Mesothelial cell of epicardium (in vitro differentiated cells): Measurements from ENCODE around the gene CNIH3. TPM values are rescaled to one million over a fixed set of nuclear protein-coding genes. Genes with fewer than 3 reads are reported as not detected.

Source experiments
- DNase-seq, 2 experiments: peaks; one replicate each; pipeline ENCODE4 v3.0.0; 2021; ENCODE audit warnings: low spot score in 2 of 2; ENCODE audit not compliant: unreplicated experiment in 2 of 2
- H3K27ac Mint-ChIP-seq: 2 replicates; pipeline ENCODE4 v1.8.0; 2021; ENCODE audit warnings: mixed read lengths
- H3K27me3 Mint-ChIP-seq: 2 replicates; pipeline ENCODE4 v1.8.0; 2021; ENCODE audit warnings: low read depth, mixed read lengths
- H3K36me3 Mint-ChIP-seq: 2 replicates; pipeline ENCODE4 v1.8.0; 2021; ENCODE audit warnings: mixed read lengths
- H3K4me1 Mint-ChIP-seq: 2 replicates; pipeline ENCODE4 v1.8.0; 2021; ENCODE audit warnings: mixed read lengths
- H3K4me3 Mint-ChIP-seq: 2 replicates; pipeline ENCODE4 v1.8.0; 2021; ENCODE audit warnings: mild to moderate bottlenecking, moderate library complexity, mixed read lengths
- H3K9me3 Mint-ChIP-seq: 2 replicates; pipeline ENCODE4 v1.8.0; 2021; ENCODE audit warnings: mixed read lengths
- CTCF ChIP-seq: fragments of 200-600 bp; sonication (generic); IDR thresholded peaks from one replicate; pipeline ENCODE4 v1.5.0; 2021; ENCODE audit warnings: antibody characterized with exemption; ENCODE audit not compliant: unreplicated experiment
- total RNA-seq: library from RNA; stranded (reverse); gene quantifications from 3 replicates; pipeline ENCODE4 v1.2.1, GENCODE V29; 2021

Gene CNIH3
- total RNA-seq, 1 donor from 2014 or later: 8.3 TPM

- TF ChIP-seq CTCF: no peak
- no peak overlapping the region for H3K4me3 Mint-ChIP-seq
These were observed 163.4 kb downstream of the CNIH3 start for GRCh38 chr1:224779536-224779935.

DNA sequence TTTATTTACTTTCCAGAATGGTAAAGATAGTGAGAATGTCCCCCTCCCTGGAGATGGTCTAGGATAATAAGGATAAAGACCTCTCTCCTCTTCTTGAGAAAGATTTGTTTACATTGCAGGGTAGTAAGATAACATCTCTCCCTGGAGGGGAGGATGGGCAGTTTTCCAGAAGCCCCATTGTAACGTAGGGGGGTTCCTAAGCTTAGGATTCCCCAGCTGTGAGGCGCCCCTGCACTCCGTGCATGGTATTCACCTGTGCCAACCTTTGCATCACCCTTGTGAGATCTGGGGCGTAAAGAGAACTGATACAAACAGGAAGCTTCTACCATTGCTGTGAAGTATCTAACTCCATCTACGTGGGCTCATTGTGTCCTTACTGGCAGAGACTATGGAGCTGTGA, 164.6 kb downstream of the CNIH3 start:
- Mint-ChIP-seq H3K4me3 (no peak overlapping the region), H3K4me1 (no peaks in the 10 kb centered on the region), H3K36me3 (no peaks in the 10 kb centered on the region), H3K9me3 (peaks cover 3% of the 10 kb centered on the region), H3K27ac (no peak overlapping the region), H3K27me3 (peaks cover 5% of the 10 kb centered on the region)
- DNase-seq: no peak
- no peak for TF ChIP-seq CTCF

More at GRCh38 chr1:224779536-224779935, 163.4 kb downstream of the CNIH3 start:
- no peak for DNase-seq
- H3K36me3 Mint-ChIP-seq: no peaks in the 10 kb centered on the region
- H3K27ac Mint-ChIP-seq: no peak overlapping the region
- peaks cover 3% of the 10 kb centered on the region for H3K9me3 Mint-ChIP-seq
- H3K4me1 Mint-ChIP-seq: no peaks in the 10 kb centered on the region
- H3K27me3 Mint-ChIP-seq: peaks cover 5% of the 10 kb centered on the region

DNA sequence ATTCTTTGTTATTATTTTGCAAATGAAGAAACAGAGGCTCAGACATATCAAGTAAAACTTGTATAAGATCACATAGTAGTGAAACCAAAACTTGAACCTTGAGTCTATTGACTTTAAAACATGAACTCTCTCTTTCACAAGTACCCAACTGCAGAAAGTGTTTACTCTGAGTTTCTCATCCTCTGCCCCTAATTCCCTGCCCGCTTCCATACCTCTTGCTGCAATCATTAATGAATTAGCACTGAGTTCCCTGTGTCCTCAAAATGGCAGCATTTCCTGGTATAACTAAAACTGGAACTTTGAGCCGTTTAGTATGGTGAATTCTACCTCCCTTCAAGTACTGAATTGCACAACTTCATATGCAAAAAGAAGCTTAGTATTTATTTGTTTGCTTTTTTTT, 165.7 kb downstream of the CNIH3 start:
- no peaks in the 10 kb centered on the region for H3K4me1 Mint-ChIP-seq
- no peak overlapping the region for H3K27ac Mint-ChIP-seq
- DNase-seq: no peak
- TF ChIP-seq CTCF: no peak
- H3K27me3 Mint-ChIP-seq: peaks cover 5% of the 10 kb centered on the region
- H3K4me3 Mint-ChIP-seq: no peak overlapping the region
- H3K9me3 Mint-ChIP-seq: peaks cover 3% of the 10 kb centered on the region
- no peaks in the 10 kb centered on the region for H3K36me3 Mint-ChIP-seq

DNA sequence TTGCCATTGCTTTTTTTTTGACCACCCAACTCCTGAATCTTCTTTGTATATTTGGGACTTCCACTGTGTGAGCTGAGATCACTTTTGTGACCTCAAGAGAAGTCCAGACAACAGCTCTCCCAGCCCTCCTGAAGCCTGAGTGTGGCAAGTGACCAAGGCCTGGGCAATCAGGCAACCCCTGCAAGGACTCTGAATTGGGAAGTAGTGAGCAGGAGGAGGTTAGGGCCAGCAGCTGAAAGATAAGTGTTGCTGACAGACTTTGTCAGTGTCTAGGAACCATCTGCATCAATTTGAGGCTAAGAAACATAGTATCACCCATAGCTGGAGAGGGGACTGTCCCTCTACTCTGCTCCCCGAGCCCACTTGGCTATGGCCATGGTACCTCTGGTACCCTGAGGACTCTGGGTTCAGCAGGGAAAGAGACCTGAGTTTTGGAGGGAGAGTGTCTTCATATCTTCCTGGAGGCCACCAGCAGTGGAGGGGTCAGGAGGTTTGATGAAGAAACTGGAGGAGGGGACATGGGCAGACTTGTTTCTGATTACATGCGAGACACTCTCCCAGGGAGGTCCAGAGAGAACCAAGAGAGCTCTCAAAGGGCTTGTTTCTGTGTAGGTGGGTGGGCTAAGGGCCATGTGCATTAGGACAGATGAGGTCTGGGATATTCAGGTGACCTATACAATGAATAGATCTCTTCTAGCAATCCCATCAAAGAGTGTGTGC, 166.3 kb downstream of the CNIH3 start:
- Mint-ChIP-seq H3K4me3 (no peak overlapping the region), H3K27me3 (peaks cover 7% of the 10 kb centered on the region), H3K9me3 (peaks cover 3% of the 10 kb centered on the region), H3K4me1 (no peaks in the 10 kb centered on the region), H3K36me3 (no peaks in the 10 kb centered on the region), H3K27ac (no peak overlapping the region)
- TF ChIP-seq CTCF: no peak
- DNase-seq: no peak

DNA sequence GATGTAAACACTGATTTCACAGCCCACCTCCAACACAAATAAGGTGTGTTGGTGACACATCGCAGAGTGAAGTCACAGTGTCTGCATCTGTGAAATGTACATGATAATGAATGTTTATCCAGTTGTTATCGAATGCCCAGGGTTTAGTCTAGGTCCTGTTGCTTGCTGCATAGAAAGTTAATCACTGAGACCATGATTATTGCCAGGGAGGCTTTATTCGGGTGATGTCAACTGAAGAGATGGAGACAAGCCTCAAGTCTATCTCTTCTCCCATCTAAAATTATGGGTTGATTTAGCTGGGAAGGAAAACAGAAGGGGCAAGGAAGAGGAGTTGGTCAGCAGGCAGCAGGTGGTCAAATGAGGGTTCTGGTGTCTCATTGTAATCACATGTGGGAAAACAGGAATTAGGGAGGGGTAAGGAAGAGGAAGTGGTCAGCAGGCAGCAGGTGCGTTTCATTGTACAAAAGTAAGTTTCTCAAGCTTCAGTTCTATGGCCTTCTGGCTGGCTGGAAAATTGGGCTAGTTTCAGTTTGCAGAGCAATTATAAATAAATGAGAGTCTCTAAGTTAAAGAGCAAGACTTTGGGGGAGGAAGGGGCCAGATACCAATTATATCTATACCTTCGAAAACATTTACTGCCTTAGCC, 167.0 kb downstream of the CNIH3 start:
- Mint-ChIP-seq H3K27me3 (peaks cover 7% of the 10 kb centered on the region), H3K4me3 (no peak overlapping the region), H3K9me3 (peaks cover 3% of the 10 kb centered on the region), H3K27ac (no peak overlapping the region), H3K4me1 (no peaks in the 10 kb centered on the region), H3K36me3 (no peaks in the 10 kb centered on the region)
- DNase-seq: no peak
- TF ChIP-seq CTCF: no peak
